Mammary epithelial cell (primary cell): ENCODE measurements around the gene FOXI1.
"Not testable (repeated sequence)": the region's sequence is repeated elsewhere in the genome, so short reads cannot be mapped to it uniquely, and the experiment has no call there.

Experiments used
- CTCF ChIP-seq, 2 donors: IDR thresholded peaks in 1 of 2; conservative IDR thresholded peaks in 1 of 2; 2 replicates each; pipeline ENCODE4 v1.5.1; 2011 to 2012; ENCODE audit warnings: inconsistent platforms in 2 of 2, low read length in 2 of 2, mild to moderate bottlenecking in 2 of 2, control low read depth in 1 of 2, low read depth in 1 of 2; ENCODE audit not compliant: insufficient read depth in 1 of 2; ENCODE audit errors: extremely low read depth in 1 of 2
- EZH2 ChIP-seq: IDR thresholded peaks from 2 replicates; pipeline ENCODE4 v1.6.1; 2012; ENCODE audit warnings: low read length, inconsistent platforms, borderline replicate concordance

- TF ChIP-seq CTCF (conservative IDR thresholded peaks at IDR 0.05 in 1 of 2, IDR thresholded peaks at IDR 0.05 in 1 of 2; ENCODE audit: extremely low read depth in 1 of 2, insufficient read depth in 1 of 2, low read depth in 1 of 2, low read length in 2 of 2); EZH2: not testable (repeated sequence)
Measured at GRCh38 chr5:170094329-170094728, 11.4 kb upstream of the FOXI1 start.
